Tibial nerve (tissue), 4 donors: ENCODE measurements around the gene SLC2A4. TPM values are rescaled to one million over a fixed set of nuclear protein-coding genes. Genes with fewer than 3 reads are reported as not detected.

Experiments used
- DNase-seq, 2 donors: peaks; one replicate each; pipeline ENCODE4 v3.0.0-alpha.2; 2019; ENCODE audit warnings: low spot score in 2 of 2
- H3K27ac ChIP-seq, 4 donors: fragments of 200-600 bp; sonication (generic) in 3 of 4; one replicate each; pipeline ENCODE4 v1.5.1; 2017 to 2019; ENCODE audit warnings: mild to moderate bottlenecking in 1 of 4
- H3K27me3 ChIP-seq, 2 donors: fragments of 200-600 bp; sonication (generic) in 1 of 2; one replicate each; pipeline versions ENCODE4 v1.5.1 to v1.6.0; 2017 to 2019
- H3K36me3 ChIP-seq, 3 donors: fragments of 200-600 bp; sonication (generic); one replicate each; pipeline ENCODE4 v1.5.1; 2018 to 2019
- H3K4me1 ChIP-seq, 4 donors: fragments of 200-600 bp; sonication (generic) in 3 of 4; one replicate each; pipeline ENCODE4 v1.5.1; 2017 to 2019
- H3K4me3 ChIP-seq, 4 donors: fragments of 200-600 bp; sonication (generic) in 3 of 4; one replicate each; pipeline ENCODE4 v1.5.1; 2017 to 2019; ENCODE audit warnings: mild to moderate bottlenecking in 1 of 4, moderate library complexity in 1 of 4
- H3K9me3 ChIP-seq, 4 donors: fragments of 200-600 bp; sonication (generic) in 3 of 4; one replicate each; pipeline ENCODE4 v1.5.1; 2017 to 2019
- EP300 ChIP-seq, 2 donors: sonication (generic); formaldehyde crosslinking; IDR thresholded peaks; one replicate each; pipeline ENCODE4 v1.6.1; 2017; ENCODE audit warnings: antibody characterized with exemption in 2 of 2, mild to moderate bottlenecking in 1 of 2
- POLR2A ChIP-seq, 2 donors: fragments of 450-650 bp; IDR thresholded peaks; one replicate each; pipeline ENCODE4 v1.6.1; 2017; ENCODE audit warnings: antibody characterized with exemption in 2 of 2, mild to moderate bottlenecking in 2 of 2, moderate library complexity in 2 of 2
- WGBS, 2 donors: methylation state at CpG; one replicate each; pipeline ENCODE4 v1.1.5; 2018; 5-methylcytosine and 5-hydroxymethylcytosine counted together
- total RNA-seq, 4 donors: library from RNA; depleted of rRNA; stranded (reverse); fragments of >200 nt; gene quantifications; one replicate each; pipeline ENCODE4 v1.1.0, GENCODE V29; 2016
- TF ChIP-seq, protein P1 (sequence below), 5 experiments: fragments of 200-600 bp in 3 of 5; fragments of 450-650 bp in 2 of 5; sonication (generic) in 3 of 5; IDR thresholded peaks; one replicate each; pipeline ENCODE4 v1.5.1; 2016 to 2019; ENCODE audit warnings: antibody characterized with exemption in 5 of 5, mild to moderate bottlenecking in 3 of 5, moderate library complexity in 2 of 5

The SLC2A4 gene
- total RNA-seq, 4 donors from 2014 or later: 5.2 to 20.1 (median 6.2) TPM

DNA sequence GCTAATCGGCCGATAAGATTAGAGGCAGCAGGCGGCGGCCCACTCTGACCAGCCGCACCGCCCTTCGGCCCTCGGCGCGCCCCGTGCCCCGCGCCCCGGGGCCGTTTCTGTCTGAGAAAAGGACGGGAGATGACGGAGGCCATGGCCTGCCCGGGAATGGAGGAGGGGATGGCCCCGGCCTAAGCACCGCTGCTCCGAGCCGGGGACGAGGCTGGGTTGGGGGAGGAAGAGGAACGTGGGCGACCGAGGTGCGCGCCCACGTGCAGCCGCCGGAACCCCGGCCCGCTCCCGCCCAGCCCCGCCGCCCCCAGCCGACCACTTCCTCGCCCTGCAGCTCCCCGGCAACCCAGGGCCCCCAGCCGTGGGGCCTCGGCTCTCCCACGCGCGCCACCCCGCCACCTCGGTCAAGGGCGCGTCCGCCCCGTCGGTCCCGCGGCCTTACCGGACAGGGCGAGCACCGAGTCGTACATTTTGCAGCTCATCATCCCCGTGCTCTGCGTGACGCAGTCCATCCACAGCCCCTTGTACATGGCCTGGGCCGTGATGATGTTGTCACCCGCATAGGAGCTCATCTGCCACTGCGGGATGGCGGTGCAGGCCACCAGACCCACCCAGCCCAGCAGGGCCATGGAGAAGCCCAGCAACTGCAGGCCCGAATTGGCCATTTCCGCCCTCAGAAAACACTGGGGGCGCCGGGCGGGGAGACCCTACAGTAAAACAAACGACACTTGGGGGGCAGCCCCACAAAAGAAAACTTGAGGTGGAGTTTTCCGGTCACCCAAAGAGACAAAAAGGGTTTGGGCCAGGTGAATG, 19.9 kb upstream of the SLC2A4 start:
- DNase-seq: no peak
- H3K27me3 ChIP-seq: peaks cover 0 to 47% of the 10 kb centered on the region in 2 donors
- TF ChIP-seq POLR2A (IDR thresholded peaks at IDR 0.05): no peak
- TF ChIP-seq, protein P1, sequence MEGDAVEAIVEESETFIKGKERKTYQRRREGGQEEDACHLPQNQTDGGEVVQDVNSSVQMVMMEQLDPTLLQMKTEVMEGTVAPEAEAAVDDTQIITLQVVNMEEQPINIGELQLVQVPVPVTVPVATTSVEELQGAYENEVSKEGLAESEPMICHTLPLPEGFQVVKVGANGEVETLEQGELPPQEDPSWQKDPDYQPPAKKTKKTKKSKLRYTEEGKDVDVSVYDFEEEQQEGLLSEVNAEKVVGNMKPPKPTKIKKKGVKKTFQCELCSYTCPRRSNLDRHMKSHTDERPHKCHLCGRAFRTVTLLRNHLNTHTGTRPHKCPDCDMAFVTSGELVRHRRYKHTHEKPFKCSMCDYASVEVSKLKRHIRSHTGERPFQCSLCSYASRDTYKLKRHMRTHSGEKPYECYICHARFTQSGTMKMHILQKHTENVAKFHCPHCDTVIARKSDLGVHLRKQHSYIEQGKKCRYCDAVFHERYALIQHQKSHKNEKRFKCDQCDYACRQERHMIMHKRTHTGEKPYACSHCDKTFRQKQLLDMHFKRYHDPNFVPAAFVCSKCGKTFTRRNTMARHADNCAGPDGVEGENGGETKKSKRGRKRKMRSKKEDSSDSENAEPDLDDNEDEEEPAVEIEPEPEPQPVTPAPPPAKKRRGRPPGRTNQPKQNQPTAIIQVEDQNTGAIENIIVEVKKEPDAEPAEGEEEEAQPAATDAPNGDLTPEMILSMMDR (IDR thresholded peaks at IDR 0.05): no peak
- TF ChIP-seq EP300 (IDR thresholded peaks at IDR 0.05): no peak
- no peaks in the 10 kb centered on the region for H3K9me3 ChIP-seq
- peak overlapping the region; percentile 18 to 49 (median 44) for H3K4me3 ChIP-seq
- H3K4me1 ChIP-seq: peaks cover 0 to 38% (median 13%) of the 10 kb centered on the region in 4 donors
- H3K36me3 ChIP-seq: peaks cover 0 to 35% (median 0%) of the 10 kb centered on the region in 3 donors
- WGBS, 2 donors: 5 to 23% methylated on average over 6 to 34 of the region's 71 CpGs
- peak overlapping the region in 1 of 4 donors; percentile 58 for H3K27ac ChIP-seq

DNA sequence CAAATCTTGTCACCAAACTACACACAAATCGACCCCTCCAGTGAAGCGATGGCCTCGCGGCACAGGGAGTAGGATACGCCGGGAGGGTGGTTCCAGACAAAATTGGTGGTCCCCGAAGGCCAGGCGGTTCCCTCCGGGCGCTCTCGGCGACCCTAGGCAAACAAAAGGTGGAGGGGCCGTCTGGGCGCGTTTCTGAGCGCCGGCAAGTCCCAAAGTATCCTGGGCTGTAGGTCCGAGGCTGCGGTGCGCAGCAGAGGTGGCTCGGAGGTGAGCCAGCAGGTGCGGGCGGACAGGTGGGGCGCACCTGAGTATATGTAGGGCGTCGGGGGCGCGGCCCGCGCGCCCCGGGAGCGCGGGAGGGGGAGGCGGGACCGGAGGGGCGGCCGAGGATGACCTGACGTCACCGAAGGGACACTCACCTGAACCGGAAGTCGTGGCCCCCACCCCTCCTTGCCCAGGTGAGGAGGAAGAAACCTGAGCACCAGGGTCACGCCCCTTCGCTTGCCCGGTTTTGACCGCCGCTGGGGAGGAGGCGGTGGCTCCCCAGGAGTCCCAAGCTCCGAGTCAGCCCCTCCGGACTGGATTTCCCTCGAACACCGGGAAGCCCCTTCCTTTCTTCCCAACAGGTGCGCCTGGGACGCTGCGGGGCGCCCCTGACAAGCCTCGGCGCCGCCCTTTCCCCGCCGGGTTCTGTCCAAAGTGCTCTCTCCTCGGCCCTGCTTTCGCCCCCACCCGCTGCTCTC, 19.2 kb upstream of the SLC2A4 start, which contains the start of gene CLDN7:
TSS of gene CLDN7 (minus strand) at position 287 of the 743 bp plus-strand sequence. CDS start 435 bp downstream, outside the sequence.
- Histone ChIP-seq H3K27ac (peak within 1 kb of the TSS in 1 of 4 donors; percentile 76), H3K4me1 (peaks cover 0 to 38% (median 13%) of the 10 kb centered on the region in 4 donors), H3K27me3 (peaks cover 0 to 49% of the 10 kb centered on the region in 2 donors), H3K4me3 (peak within 1 kb of the TSS; percentile 18 to 49 (median 44)), H3K36me3 (peaks cover 0 to 27% (median 0%) of the 10 kb centered on the region in 3 donors), H3K9me3 (no peaks in the 10 kb centered on the region)
- WGBS, 2 donors: 5 to 8% methylated on average over 48 to 51 of the region's 64 CpGs
- no peak for DNase-seq
- TF ChIP-seq EP300 (IDR thresholded peaks at IDR 0.05) (no peak), POLR2A (IDR thresholded peaks at IDR 0.05) (no peak)
- TF ChIP-seq, protein P1 (IDR thresholded peaks at IDR 0.05): no peak

DNA sequence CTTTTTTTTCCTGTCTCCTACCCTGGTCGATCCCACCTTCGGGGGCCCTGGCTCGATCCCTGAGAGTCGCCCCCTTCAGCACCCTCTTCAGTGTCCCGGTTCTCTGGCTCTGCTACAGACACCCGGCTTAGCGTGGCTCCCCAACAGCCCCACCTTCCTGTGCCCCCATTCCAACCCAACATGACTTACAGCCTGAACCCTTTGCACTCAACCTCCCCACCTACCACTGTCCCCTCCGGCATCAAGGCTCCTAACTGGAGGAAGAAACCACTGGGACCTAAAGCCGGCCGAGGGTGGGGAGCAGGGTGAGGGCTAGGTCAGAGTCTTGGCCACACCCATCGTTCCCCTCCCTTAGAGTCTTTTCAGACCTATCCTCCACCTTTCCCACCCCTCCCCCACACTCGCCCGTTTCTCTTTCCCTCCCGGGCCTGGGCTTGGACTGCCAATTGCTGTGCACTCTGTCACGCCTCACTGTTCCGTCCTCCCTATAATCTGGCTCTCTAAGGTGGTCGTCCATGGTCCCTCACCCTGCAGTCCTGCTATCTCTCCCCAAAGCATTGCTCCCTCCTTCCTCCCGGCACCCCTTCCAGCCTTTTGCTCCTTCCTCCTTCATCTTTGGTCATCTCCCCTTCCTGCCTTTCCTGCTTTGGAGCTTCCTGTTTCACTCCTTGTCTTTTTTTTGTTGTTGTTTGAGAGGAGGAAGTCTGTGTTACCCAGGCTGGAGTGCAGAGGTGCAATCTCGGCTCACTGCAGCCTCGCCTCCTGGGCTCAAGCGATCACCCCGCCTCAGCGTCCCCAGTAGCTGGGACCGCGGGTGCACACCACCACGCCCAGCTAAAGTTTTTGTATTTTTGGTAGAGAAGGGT, 18.4 kb upstream of the SLC2A4 start:
- Histone ChIP-seq H3K27ac (peak overlapping the region in 1 of 4 donors; percentile 76), H3K9me3 (no peaks in the 10 kb centered on the region), H3K4me3 (peak overlapping the region in 3 of 4 donors; percentile 11 to 41 (median 16)), H3K27me3 (peaks cover 0 to 55% of the 10 kb centered on the region in 2 donors), H3K36me3 (peaks cover 0 to 19% (median 0%) of the 10 kb centered on the region in 3 donors), H3K4me1 (peaks cover 0 to 38% (median 13%) of the 10 kb centered on the region in 4 donors)
- TF ChIP-seq POLR2A (IDR thresholded peaks at IDR 0.05): no peak
- DNase-seq: no peak
- WGBS, 2 donors: 9 to 14% methylated on average over 26 of the region's 26 CpGs

DNA sequence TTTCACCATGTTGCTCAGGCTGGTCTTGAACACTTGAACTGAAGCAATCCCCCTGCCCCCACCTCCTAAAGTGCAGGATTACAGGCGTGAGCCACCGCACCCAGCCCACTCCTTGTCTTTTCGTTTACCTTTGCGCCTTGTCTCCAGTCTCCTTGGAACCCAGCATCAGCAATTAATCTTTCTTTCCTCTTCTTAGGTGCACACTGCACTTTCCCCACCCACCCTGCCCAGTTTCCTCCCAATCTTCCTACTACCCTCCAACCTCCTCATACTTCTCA, 17.8 kb upstream of the SLC2A4 start:
- no peak for DNase-seq
- TF ChIP-seq EP300 (IDR thresholded peaks at IDR 0.05) (no peak), POLR2A (IDR thresholded peaks at IDR 0.05) (no peak)
- TF ChIP-seq, protein P1 (IDR thresholded peaks at IDR 0.05): no peak
- 55 to 56% methylated on average over 4 of the region's 4 CpGs for WGBS, 2 donors
- peaks cover 0 to 13% (median 0%) of the 10 kb centered on the region in 3 donors for H3K36me3 ChIP-seq
- H3K4me1 ChIP-seq: peaks cover 0 to 38% (median 13%) of the 10 kb centered on the region in 4 donors
- peak overlapping the region in 1 of 4 donors; percentile 41 for H3K4me3 ChIP-seq
- peak overlapping the region in 1 of 4 donors; percentile 76 for H3K27ac ChIP-seq
- H3K9me3 ChIP-seq: no peaks in the 10 kb centered on the region
- H3K27me3 ChIP-seq: peaks cover 0 to 55% of the 10 kb centered on the region in 2 donors

DNA sequence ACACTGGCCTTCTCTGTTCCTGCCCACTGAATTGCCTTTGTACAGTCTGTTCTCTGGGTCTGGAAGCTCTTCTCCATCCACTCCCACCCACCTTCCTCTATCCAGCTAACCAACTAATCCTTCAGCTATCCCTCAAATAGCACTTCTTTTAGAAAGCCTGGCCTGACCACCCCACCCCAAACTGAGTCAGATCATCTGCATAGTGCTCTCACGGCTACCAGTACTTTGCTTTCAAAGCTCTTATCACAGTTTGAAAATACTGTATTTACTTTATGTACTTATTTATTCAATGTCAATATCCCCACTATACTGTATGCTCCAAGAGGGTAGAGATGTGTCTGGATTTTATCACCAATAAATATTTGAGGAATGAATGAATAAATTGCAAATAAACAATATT, 14.7 kb upstream of the SLC2A4 start:
- Histone ChIP-seq H3K9me3 (no peaks in the 10 kb centered on the region), H3K4me3 (no peak overlapping the region), H3K36me3 (no peaks in the 10 kb centered on the region), H3K27ac (no peak overlapping the region), H3K27me3 (peaks cover 0 to 39% of the 10 kb centered on the region in 2 donors), H3K4me1 (peaks cover 0 to 21% (median 4%) of the 10 kb centered on the region in 4 donors)
- WGBS, 2 donors: 38 to 42% methylated on average over 1 of the region's 1 CpG
- no peak for DNase-seq
- TF ChIP-seq POLR2A (IDR thresholded peaks at IDR 0.05) (no peak), EP300 (IDR thresholded peaks at IDR 0.05) (no peak)
- TF ChIP-seq, protein P1 (IDR thresholded peaks at IDR 0.05): no peak
